K562 (cell line): ENCODE data around the gene CRK. TPM values are rescaled to one million over a fixed set of nuclear protein-coding genes. Genes with fewer than 3 reads are reported as not detected.

Experiments
- ATAC-seq: fragments of 200-7000 bp; cut with Tn5 transposase; 3 replicates; pipeline ENCODE4 v1.9.1; 2020; ENCODE audit warnings: moderate library complexity
- BruUV-seq: library from RNA; stranded (reverse); fragments of 400-500 nt; replicated peaks from 2 replicates; lab custom pipeline; 2021; lab: Mats Ljungman, UMichigan
- CTCF ChIA-PET: fragments of 300-600 bp; formaldehyde crosslinking; extraction: SDS; loops from one replicate; lab custom pipeline; 2021; ENCODE audit warnings: low intra/inter-chr PET ratio; lab: Yijun Ruan, JAX
- POLR2A ChIA-PET: fragments of 300-600, 350-650 bp; sonication (Branson Sonifier 250); formaldehyde crosslinking; extraction: SDS; loops from one replicate; lab custom pipeline; 2021; ENCODE audit warnings: antibody characterized with exemption, inconsistent platforms; lab: Yijun Ruan, JAX
- DNase-seq, 4 experiments: peaks; one replicate each; pipeline versions ENCODE4 v3.0.0 to v3.0.0-alpha.2; 2011 to 2018; ENCODE audit warnings: low spot score in 3 of 4, mixed read lengths in 3 of 4; ENCODE audit errors: extremely low read depth in 1 of 4
- FAIRE-seq: peaks from 2 replicates; lab custom pipeline; 2011; peaks lifted over from hg19 to GRCh38; lab: Jason Lieb, UNC
- H2AFZ ChIP-seq: 2 replicates; pipeline ENCODE4 v1.6.0; 2011; ENCODE audit warnings: low read depth, low read length, control low read depth, inconsistent platforms
- H3K27ac ChIP-seq: fragments of 200-600 bp; 3 replicates; pipeline ENCODE4 v1.8.0; 2011; ENCODE audit warnings: low read depth, mild to moderate bottlenecking, control low read depth, inconsistent platforms, low read length, moderate library complexity, mixed read lengths; ENCODE audit errors: extremely low read depth
- H3K27me3 ChIP-seq, 2 experiments: fragments of 300-600 bp in 1 of 2; 2 replicates in 1 of 2; 3 replicates in 1 of 2; pipeline versions ENCODE4 v1.6.0 to v1.8.0; 2011; ENCODE audit warnings: inconsistent platforms in 2 of 2, low read length in 2 of 2, mild to moderate bottlenecking in 1 of 2, mixed read lengths in 1 of 2, moderate library complexity in 1 of 2; ENCODE audit not compliant: control insufficient read depth in 2 of 2, insufficient read depth in 2 of 2
- H3K36me3 ChIP-seq: fragments of 300-600 bp; 3 replicates; pipeline ENCODE4 v1.8.0; 2011; ENCODE audit warnings: mild to moderate bottlenecking, low read length, inconsistent platforms; ENCODE audit not compliant: control insufficient read depth, insufficient read depth
- H3K4me1 ChIP-seq, 2 experiments: fragments of 200-600 bp in 1 of 2; replicated peaks in 1 of 2; 2 replicates in 1 of 2; 3 replicates in 1 of 2; pipeline versions ENCODE4 v1.5.1 to v1.8.0; 2011; ENCODE audit warnings: inconsistent platforms in 2 of 2, low read length in 2 of 2, mild to moderate bottlenecking in 1 of 2, mixed read lengths in 1 of 2, moderate library complexity in 1 of 2; ENCODE audit not compliant: control insufficient read depth in 2 of 2, insufficient read depth in 2 of 2
- H3K4me2 ChIP-seq: 2 replicates; pipeline ENCODE4 v1.6.1; 2011; ENCODE audit warnings: low read length, control low read depth, inconsistent platforms, mixed read lengths; ENCODE audit not compliant: insufficient read depth
- H3K4me3 ChIP-seq: fragments of 200-600 bp; sonication (generic), shearing (Covaris generic); 2 replicates; pipeline ENCODE4 v1.5.1; 2016; ENCODE audit warnings: control low read depth, inconsistent platforms
- H3K79me2 ChIP-seq: fragments of 200-600 bp; 3 replicates; pipeline ENCODE4 v1.8.0; 2011; ENCODE audit warnings: low read length, inconsistent platforms; ENCODE audit not compliant: control insufficient read depth, insufficient read depth
- H3K9ac ChIP-seq, 2 experiments: 2 replicates each; pipeline versions ENCODE4 v1.6.0 to v1.6.1; 2011; ENCODE audit warnings: low read depth in 2 of 2, low read length in 2 of 2, control low read depth in 1 of 2, inconsistent platforms in 1 of 2, mild to moderate bottlenecking in 1 of 2, mixed read lengths in 1 of 2; ENCODE audit not compliant: insufficient read depth in 1 of 2
- H3K9me1 ChIP-seq: one replicate; pipeline ENCODE4 v1.6.0; 2011; ENCODE audit warnings: inconsistent platforms, mild to moderate bottlenecking, low read length, moderate library complexity; ENCODE audit not compliant: control insufficient read depth, insufficient read depth
- H3K9me3 ChIP-seq: replicated peaks from 2 replicates; pipeline ENCODE4 v1.5.1; 2011; ENCODE audit warnings: low read depth, low read length, inconsistent platforms; ENCODE audit not compliant: control insufficient read depth, insufficient read depth
- H4K20me1 ChIP-seq: replicated peaks from 2 replicates; pipeline ENCODE4 v1.6.1; 2011; ENCODE audit warnings: low read length, inconsistent platforms, mixed read lengths; ENCODE audit not compliant: control insufficient read depth, insufficient read depth
- NFIC ChIP-seq: fragments of 450-650 bp; IDR thresholded peaks from 2 replicates; pipeline ENCODE4 v1.6.1; 2017; ENCODE audit warnings: mild to moderate bottlenecking, inconsistent platforms
- WGBS: fragments of 100-300 bp; shearing (Covaris generic); methylation state at CpG from one replicate; pipeline ENCODE4 v1.1.6; 2016; ENCODE audit warnings: low coverage, mixed read lengths; ENCODE audit not compliant: insufficient coverage; ENCODE audit errors: missing lambda C conversion rate; 5-methylcytosine and 5-hydroxymethylcytosine counted together
- in situ Hi-C: fragments of 300-500 bp; cut with MboI; formaldehyde crosslinking; loops from 4 replicates; pipeline ENCODE4 v1.15.0; 2018; ENCODE audit warnings: inconsistent platforms, mixed read lengths
- intact Hi-C: fragments of 100-400 bp; cut with micrococcal nuclease; formaldehyde crosslinking; loops from 2 replicates; pipeline ENCODE4 v1.14.2; 2022
- polyA plus RNA-seq, 8 experiments: library from polyadenylated mRNA; depleted of rRNA in 4 of 8; stranded (reverse) in 5 of 8; unstranded in 3 of 8; fragments of >200 nt; fragmentation: Nextera tagmentation in 2 of 8; fragmentation: Illumina TruSeq in 1 of 8; extraction: Ambion mirVana in 2 of 8; extraction: Trizol in 1 of 8; gene quantifications; 2 replicates each; pipeline versions ENCODE4 v1.2.1 to v1.2.3, GENCODE V29; 2011 to 2014; ENCODE audit warnings: inconsistent platforms in 1 of 8, missing spikeins in 1 of 8
- total RNA-seq, 7 experiments: library from RNA; depleted of rRNA in 6 of 7; stranded (reverse); fragments of >200 nt in 6 of 7; fragmentation: Illumina TruSeq in 2 of 7; extraction: Trizol in 2 of 7; gene quantifications; 2 replicates each; pipeline versions ENCODE4 v1.2.1 to v1.2.3, GENCODE V29; 2011 to 2021; ENCODE audit warnings: low replicate concordance in 1 of 7
- TF ChIP-seq, protein P1 (sequence below): fragments of 200-600 bp; sonication (generic); IDR thresholded peaks from one replicate; pipeline ENCODE4 v1.6.1; 2012; ENCODE audit warnings: mild to moderate bottlenecking, low read depth, low read length, inconsistent platforms

Gene CRK
- total and polyA plus RNA-seq, 9 of the 15 experiments (the other 6 are each of a cell fraction or from before 2014, with no cell fraction given) = 13.1 to 40.2 (median 26.1) TPM

DNA sequence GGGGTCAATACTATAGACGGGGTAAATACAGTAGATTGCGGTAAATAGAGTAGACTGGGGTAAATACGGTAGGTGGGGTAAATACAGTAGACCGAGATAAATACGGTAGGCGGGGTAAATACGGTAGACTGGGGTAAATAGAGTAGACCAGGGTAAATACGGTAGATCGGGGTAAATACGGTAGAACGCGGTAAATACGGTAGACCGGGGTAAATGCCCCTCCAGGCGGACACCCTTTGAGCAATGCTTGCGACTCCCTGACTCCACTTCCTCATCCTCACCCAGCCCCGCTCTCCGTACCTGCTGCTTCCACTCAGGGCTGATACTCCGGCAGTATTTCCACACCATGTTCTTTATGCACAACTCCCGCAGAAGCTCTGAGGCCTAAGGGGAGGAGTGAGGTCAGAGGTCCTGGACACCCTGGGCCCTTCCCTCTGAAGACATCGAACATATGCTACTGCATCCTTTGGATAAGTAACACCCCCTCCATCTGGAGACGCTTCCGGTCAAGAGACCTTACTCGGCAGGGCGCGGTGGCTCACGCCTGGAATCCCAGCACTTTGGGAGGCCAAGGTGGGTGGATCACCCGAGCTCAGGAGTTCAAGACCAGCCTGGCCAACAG, 13.3 kb upstream of the CRK start:
- H3K9me3 ChIP-seq = no peaks in the 10 kb centered on the region
- no peaks in the 10 kb centered on the region for H3K27me3 ChIP-seq
- 95% methylated on average over 27 of the region's 28 CpGs for WGBS
- no TSS peak for BruUV-seq
- intact Hi-C loops = no loop called here
- no peak for ATAC-seq
- POLR2A ChIA-PET = interaction anchor here (0.6 kb wide), 1 partner anchor 818 kb away, joined by 3 read pairs; no protein-coding TSS in a partner anchor
- H3K4me1 ChIP-seq = peaks cover 0 to 12% of the 10 kb centered on the region in 2 experiments; a peak in 2 of 5 replicates
- no peaks in the 10 kb centered on the region for H4K20me1 ChIP-seq
- H3K4me3 ChIP-seq = no peak overlapping the region
- CTCF ChIA-PET = no interaction called here
- DNase-seq = no peak
- peaks cover 35% of the 10 kb centered on the region; the same call in 2 of the 3 replicates for H3K36me3 ChIP-seq
- H3K79me2 ChIP-seq = no peaks in the 10 kb centered on the region
- H2AFZ ChIP-seq = no peak overlapping the region
- in situ Hi-C loops = no loop called here
- no peak overlapping the region for H3K27ac ChIP-seq
- H3K9me1 ChIP-seq = no peaks in the 10 kb centered on the region
- no peak overlapping the region for H3K9ac ChIP-seq
- FAIRE-seq = no peak
- H3K4me2 ChIP-seq = no peak overlapping the region
- TF ChIP-seq, protein P1, sequence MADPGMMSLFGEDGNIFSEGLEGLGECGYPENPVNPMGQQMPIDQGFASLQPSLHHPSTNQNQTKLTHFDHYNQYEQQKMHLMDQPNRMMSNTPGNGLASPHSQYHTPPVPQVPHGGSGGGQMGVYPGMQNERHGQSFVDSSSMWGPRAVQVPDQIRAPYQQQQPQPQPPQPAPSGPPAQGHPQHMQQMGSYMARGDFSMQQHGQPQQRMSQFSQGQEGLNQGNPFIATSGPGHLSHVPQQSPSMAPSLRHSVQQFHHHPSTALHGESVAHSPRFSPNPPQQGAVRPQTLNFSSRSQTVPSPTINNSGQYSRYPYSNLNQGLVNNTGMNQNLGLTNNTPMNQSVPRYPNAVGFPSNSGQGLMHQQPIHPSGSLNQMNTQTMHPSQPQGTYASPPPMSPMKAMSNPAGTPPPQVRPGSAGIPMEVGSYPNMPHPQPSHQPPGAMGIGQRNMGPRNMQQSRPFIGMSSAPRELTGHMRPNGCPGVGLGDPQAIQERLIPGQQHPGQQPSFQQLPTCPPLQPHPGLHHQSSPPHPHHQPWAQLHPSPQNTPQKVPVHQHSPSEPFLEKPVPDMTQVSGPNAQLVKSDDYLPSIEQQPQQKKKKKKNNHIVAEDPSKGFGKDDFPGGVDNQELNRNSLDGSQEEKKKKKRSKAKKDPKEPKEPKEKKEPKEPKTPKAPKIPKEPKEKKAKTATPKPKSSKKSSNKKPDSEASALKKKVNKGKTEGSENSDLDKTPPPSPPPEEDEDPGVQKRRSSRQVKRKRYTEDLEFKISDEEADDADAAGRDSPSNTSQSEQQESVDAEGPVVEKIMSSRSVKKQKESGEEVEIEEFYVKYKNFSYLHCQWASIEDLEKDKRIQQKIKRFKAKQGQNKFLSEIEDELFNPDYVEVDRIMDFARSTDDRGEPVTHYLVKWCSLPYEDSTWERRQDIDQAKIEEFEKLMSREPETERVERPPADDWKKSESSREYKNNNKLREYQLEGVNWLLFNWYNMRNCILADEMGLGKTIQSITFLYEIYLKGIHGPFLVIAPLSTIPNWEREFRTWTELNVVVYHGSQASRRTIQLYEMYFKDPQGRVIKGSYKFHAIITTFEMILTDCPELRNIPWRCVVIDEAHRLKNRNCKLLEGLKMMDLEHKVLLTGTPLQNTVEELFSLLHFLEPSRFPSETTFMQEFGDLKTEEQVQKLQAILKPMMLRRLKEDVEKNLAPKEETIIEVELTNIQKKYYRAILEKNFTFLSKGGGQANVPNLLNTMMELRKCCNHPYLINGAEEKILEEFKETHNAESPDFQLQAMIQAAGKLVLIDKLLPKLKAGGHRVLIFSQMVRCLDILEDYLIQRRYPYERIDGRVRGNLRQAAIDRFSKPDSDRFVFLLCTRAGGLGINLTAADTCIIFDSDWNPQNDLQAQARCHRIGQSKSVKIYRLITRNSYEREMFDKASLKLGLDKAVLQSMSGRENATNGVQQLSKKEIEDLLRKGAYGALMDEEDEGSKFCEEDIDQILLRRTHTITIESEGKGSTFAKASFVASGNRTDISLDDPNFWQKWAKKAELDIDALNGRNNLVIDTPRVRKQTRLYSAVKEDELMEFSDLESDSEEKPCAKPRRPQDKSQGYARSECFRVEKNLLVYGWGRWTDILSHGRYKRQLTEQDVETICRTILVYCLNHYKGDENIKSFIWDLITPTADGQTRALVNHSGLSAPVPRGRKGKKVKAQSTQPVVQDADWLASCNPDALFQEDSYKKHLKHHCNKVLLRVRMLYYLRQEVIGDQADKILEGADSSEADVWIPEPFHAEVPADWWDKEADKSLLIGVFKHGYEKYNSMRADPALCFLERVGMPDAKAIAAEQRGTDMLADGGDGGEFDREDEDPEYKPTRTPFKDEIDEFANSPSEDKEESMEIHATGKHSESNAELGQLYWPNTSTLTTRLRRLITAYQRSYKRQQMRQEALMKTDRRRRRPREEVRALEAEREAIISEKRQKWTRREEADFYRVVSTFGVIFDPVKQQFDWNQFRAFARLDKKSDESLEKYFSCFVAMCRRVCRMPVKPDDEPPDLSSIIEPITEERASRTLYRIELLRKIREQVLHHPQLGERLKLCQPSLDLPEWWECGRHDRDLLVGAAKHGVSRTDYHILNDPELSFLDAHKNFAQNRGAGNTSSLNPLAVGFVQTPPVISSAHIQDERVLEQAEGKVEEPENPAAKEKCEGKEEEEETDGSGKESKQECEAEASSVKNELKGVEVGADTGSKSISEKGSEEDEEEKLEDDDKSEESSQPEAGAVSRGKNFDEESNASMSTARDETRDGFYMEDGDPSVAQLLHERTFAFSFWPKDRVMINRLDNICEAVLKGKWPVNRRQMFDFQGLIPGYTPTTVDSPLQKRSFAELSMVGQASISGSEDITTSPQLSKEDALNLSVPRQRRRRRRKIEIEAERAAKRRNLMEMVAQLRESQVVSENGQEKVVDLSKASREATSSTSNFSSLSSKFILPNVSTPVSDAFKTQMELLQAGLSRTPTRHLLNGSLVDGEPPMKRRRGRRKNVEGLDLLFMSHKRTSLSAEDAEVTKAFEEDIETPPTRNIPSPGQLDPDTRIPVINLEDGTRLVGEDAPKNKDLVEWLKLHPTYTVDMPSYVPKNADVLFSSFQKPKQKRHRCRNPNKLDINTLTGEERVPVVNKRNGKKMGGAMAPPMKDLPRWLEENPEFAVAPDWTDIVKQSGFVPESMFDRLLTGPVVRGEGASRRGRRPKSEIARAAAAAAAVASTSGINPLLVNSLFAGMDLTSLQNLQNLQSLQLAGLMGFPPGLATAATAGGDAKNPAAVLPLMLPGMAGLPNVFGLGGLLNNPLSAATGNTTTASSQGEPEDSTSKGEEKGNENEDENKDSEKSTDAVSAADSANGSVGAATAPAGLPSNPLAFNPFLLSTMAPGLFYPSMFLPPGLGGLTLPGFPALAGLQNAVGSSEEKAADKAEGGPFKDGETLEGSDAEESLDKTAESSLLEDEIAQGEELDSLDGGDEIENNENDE = peak; percentile 95
- 0 out of 2 replicates have a peak, but pooled peaks have one; percentile 15 for TF ChIP-seq NFIC
